ENCODE data around the gene UACA. TPM values are rescaled to one million over a fixed set of nuclear protein-coding genes. Genes with fewer than 3 reads are reported as not detected.

Gene UACA
- total and polyA plus RNA-seq, 2 experiments from 2014 or later: 21.5 to 35.8 TPM

GRCh38 chr15:70723122-70723422 is 40.3 kb downstream of the UACA start:
- peaks cover 2% of the 10 kb centered on the region; the same call in 1 of the 3 replicates for H3K4me1 Mint-ChIP-seq
- no peaks in the 10 kb centered on the region for H3K36me3 Mint-ChIP-seq (ENCODE audit: low read depth)
- peaks cover 2% of the 10 kb centered on the region; the same call in 1 of the 2 replicates for H3K79me2 ChIP-seq (replicated peaks; ENCODE audit: insufficient read depth)
- ATAC-seq (no peak), DNase-seq (ENCODE audit: low spot score) (no peak)
- no peak overlapping the region for H3K4me2 ChIP-seq
- no peaks in the 10 kb centered on the region for H3F3A ChIP-seq (replicated peaks; ENCODE audit: low read depth)
- H3K4me3 Mint-ChIP-seq: no peak overlapping the region
- no peaks in the 10 kb centered on the region for H3K9me3 Mint-ChIP-seq
- no peak overlapping the region for H3K4me3 ChIP-seq
- H3K27me3 ChIP-seq (ENCODE audit: insufficient read depth): no peaks in the 10 kb centered on the region
- no peak for TF ChIP-seq ZNF114 (CRISPR knock-in tag; IDR thresholded peaks at IDR 0.05)
- no peak for TF ChIP-seq NANOG (IDR thresholded peaks at IDR 0.05; ENCODE audit: borderline replicate concordance)
- no peak for TF ChIP-seq ZNF331 (CRISPR knock-in tag; IDR thresholded peaks at IDR 0.05; ENCODE audit: low read depth)
- no peak for TF ChIP-seq POLR2AphosphoS5 (IDR thresholded peaks at IDR 0.05; ENCODE audit: low read depth)
- TF ChIP-seq EZH2 (IDR thresholded peaks at IDR 0.05; ENCODE audit: low read depth, unreplicated experiment): no peak
- TF ChIP-seq EZH2phosphoT487 (IDR thresholded peaks at IDR 0.05; ENCODE audit: unreplicated experiment): no peak
- TF ChIP-seq ZNF462 (CRISPR knock-in tag; IDR thresholded peaks at IDR 0.05): no peak
- no peak for TF ChIP-seq STAT1 (IDR thresholded peaks at IDR 0.05; ENCODE audit: unreplicated experiment)
- TF ChIP-seq CREB1 (CRISPR knock-in tag; IDR thresholded peaks at IDR 0.05; ENCODE audit: low read depth): no peak
- TF ChIP-seq REST (IDR thresholded peaks at IDR 0.05; ENCODE audit: unreplicated experiment): no peak
- no peak for TF ChIP-seq JUNB (IDR thresholded peaks at IDR 0.05; ENCODE audit: unreplicated experiment)
- TF ChIP-seq ETS1 (IDR thresholded peaks at IDR 0.05): no peak
- no peak for TF ChIP-seq CTCF (conservative IDR thresholded peaks at IDR 0.05; ENCODE audit: low read depth in 2 of 2)
- H3K4me1 ChIP-seq (ENCODE audit: insufficient read depth): no peaks in the 10 kb centered on the region
- no peak overlapping the region for H2AFZ ChIP-seq
- H3K27me3 Mint-ChIP-seq (ENCODE audit: insufficient read depth, low read depth, poor library complexity): no peaks in the 10 kb centered on the region
- no peaks in the 10 kb centered on the region for H4K20me1 ChIP-seq (replicated peaks; ENCODE audit: insufficient read depth)
- H3K36me3 ChIP-seq (ENCODE audit: insufficient read depth): no peaks in the 10 kb centered on the region
- no peaks in the 10 kb centered on the region for H3K9me2 ChIP-seq (ENCODE audit: insufficient read depth)
- no peak overlapping the region for H3K27ac Mint-ChIP-seq
- H3K27ac ChIP-seq (ENCODE audit: low read depth): no peak overlapping the region

Measured in GM23338 (cell line).